Panc1 (cell line): ENCODE results near the gene NUDT22. TPM values are rescaled to one million over a fixed set of nuclear protein-coding genes. Genes with fewer than 3 reads are reported as not detected.
"Not testable (repeated sequence)": the region's sequence is repeated elsewhere in the genome, so short reads cannot be mapped to it uniquely, and the experiment has no call there.

Experiments used
- ATAC-seq: fragments of 200-7000 bp; cut with Tn5 transposase; 2 replicates; pipeline ENCODE4 v1.9.1; 2020; ENCODE audit warnings: mild to moderate bottlenecking, moderate library complexity
- BruUV-seq: library from RNA; stranded (reverse); fragments of 400-500 nt; replicated peaks from 2 replicates; lab custom pipeline; 2021; lab: Mats Ljungman, UMichigan
- CTCF ChIA-PET: fragments of 300-600 bp; sonication (Branson Sonifier 250); formaldehyde crosslinking; loops from one replicate; lab custom pipeline; 2022; ENCODE audit warnings: antibody characterized with exemption; lab: Charles Lee
- POLR2A ChIA-PET: fragments of 300-600 bp; sonication (Branson Sonifier 250); formaldehyde crosslinking; loops from one replicate; lab custom pipeline; 2022; ENCODE audit warnings: antibody characterized with exemption; lab: Charles Lee
- DNase-seq: peaks from one replicate; pipeline ENCODE4 v3.0.0-alpha.2; 2010; ENCODE audit warnings: low read depth, low spot score
- H3K27ac ChIP-seq: 2 replicates; pipeline ENCODE4 v1.5.1; 2011; ENCODE audit warnings: mild to moderate bottlenecking, low read length, inconsistent platforms
- H3K27me3 ChIP-seq: fragments of 200-500 bp; sonication (Bioruptor generic); 2 replicates; pipeline ENCODE4 v1.6.0; 2014; ENCODE audit warnings: low read length, inconsistent platforms; ENCODE audit not compliant: control insufficient read depth, insufficient read depth
- H3K36me3 ChIP-seq: fragments of 200-500 bp; sonication (Bioruptor generic); 2 replicates; pipeline ENCODE4 v1.5.1; 2014; ENCODE audit warnings: inconsistent platforms, mild to moderate bottlenecking, low read length, moderate library complexity; ENCODE audit not compliant: control insufficient read depth, insufficient read depth
- H3K4me1 ChIP-seq: 2 replicates; pipeline ENCODE4 v1.5.1; 2011; ENCODE audit warnings: inconsistent platforms, mild to moderate bottlenecking, low read length, moderate library complexity; ENCODE audit not compliant: control insufficient read depth, insufficient read depth
- H3K4me3 ChIP-seq, 2 experiments: 2 replicates each; pipeline ENCODE4 v1.5.1; 2011 to 2012; ENCODE audit warnings: low read depth in 2 of 2, low read length in 2 of 2, mild to moderate bottlenecking in 2 of 2, inconsistent platforms in 1 of 2, moderate library complexity in 1 of 2
- H3K9me3 ChIP-seq: fragments of 200-500 bp; sonication (Bioruptor generic); 2 replicates; pipeline ENCODE4 v1.5.1; 2014; ENCODE audit warnings: low read depth, mild to moderate bottlenecking, inconsistent platforms, low read length, moderate library complexity; ENCODE audit not compliant: control insufficient read depth, insufficient read depth
- POLR2AphosphoS5 ChIP-seq: IDR thresholded peaks from 2 replicates; pipeline ENCODE4 v1.6.1; 2012; ENCODE audit warnings: mild to moderate bottlenecking, low read depth, low read length, moderate library complexity
- SIN3A ChIP-seq: IDR thresholded peaks from 2 replicates; pipeline ENCODE4 v1.6.1; 2012; ENCODE audit warnings: low read depth, mild to moderate bottlenecking, low read length, moderate library complexity, borderline replicate concordance; ENCODE audit not compliant: insufficient read depth
- TCF7L2 ChIP-seq: IDR thresholded peaks from 2 replicates; pipeline ENCODE4 v1.6.1; 2011; ENCODE audit warnings: mild to moderate bottlenecking, low read depth, low read length, inconsistent platforms
- in situ Hi-C: cut with HindIII; loops from 2 replicates; pipeline ENCODE4 v1.10.0; 2016; ENCODE audit warnings: low sequenced_read_pairs, low pct_unique_long_range_greater_than_20kb
- intact Hi-C: fragments of 100-400 bp; cut with micrococcal nuclease; formaldehyde crosslinking; loops from one replicate; pipeline ENCODE4 v1.10.0; 2022; ENCODE audit not compliant: unreplicated experiment
- total RNA-seq: library from RNA; stranded (reverse); gene quantifications from one replicate; pipeline ENCODE4 v1.2.1, GENCODE V29; 2021; ENCODE audit not compliant: unreplicated experiment
- TF ChIP-seq, protein P1 (sequence below): fragments of 450-650 bp; IDR thresholded peaks from 2 replicates; pipeline ENCODE4 v1.5.1; 2017; ENCODE audit warnings: mild to moderate bottlenecking
- TF ChIP-seq, protein P2 (sequence below), 2 experiments: IDR thresholded peaks; 2 replicates each; pipeline ENCODE4 v1.6.1; 2011 to 2012; ENCODE audit warnings: low read depth in 2 of 2, control low read depth in 1 of 2, low read length in 1 of 2, mild to moderate bottlenecking in 1 of 2, moderate library complexity in 1 of 2; ENCODE audit not compliant: insufficient read depth in 1 of 2

NUDT22 gene
- total RNA-seq, 1 experiment from 2014 or later: 98.8 TPM

DNA sequence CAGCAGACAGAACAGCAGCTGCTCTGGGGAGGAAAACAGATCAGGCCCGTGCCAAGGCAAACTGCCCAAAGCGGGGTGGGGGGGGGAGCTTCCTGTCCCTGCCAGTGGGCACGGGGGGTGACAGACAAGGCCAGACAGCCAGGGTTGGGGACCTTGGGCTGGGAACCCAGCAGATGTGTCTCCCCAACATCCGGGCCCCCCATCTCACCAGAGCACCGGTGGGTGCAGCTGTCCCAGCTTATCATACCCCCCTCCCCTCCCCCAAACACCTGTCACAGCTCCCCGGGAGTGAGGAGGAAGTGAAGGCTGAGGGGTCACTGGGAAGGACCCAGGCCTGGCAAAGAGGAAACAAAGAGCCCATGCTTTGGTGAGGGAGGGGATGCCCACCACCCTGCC is 19.3 kb downstream of the NUDT22 start:
- Histone ChIP-seq H3K27ac (peak overlapping the region; percentile 95), H3K27me3 (no peaks in the 10 kb centered on the region), H3K4me1 (peaks cover 51% of the 10 kb centered on the region), H3K4me3 (peak overlapping the region; percentile 85 to 95), H3K9me3 (no peaks in the 10 kb centered on the region), H3K36me3 (peaks cover 3% of the 10 kb centered on the region; the same call in 1 of the 2 replicates)
- CTCF ChIA-PET: interaction anchor here (1.2 kb wide), 1 partner anchor 72 kb away, joined by 3 read pairs; the partner anchor contains the start of genes PRDX5 and TRMT112
- intact Hi-C loops (loop anchor here (10.0 kb wide), 1 partner anchor 59 kb away; the partner anchor contains the start of genes CATSPERZ and ESRRA), in situ Hi-C loops (no loop called here)
- no peak for ATAC-seq
- POLR2A ChIA-PET: interaction anchor here (0.6 kb wide), 1 partner anchor 61 kb away, joined by 3 read pairs; no protein-coding TSS in a partner anchor
- DNase-seq: no peak
- no peak; the same call in none of the 2 replicates for TF ChIP-seq POLR2AphosphoS5
- TF ChIP-seq, protein P1, sequence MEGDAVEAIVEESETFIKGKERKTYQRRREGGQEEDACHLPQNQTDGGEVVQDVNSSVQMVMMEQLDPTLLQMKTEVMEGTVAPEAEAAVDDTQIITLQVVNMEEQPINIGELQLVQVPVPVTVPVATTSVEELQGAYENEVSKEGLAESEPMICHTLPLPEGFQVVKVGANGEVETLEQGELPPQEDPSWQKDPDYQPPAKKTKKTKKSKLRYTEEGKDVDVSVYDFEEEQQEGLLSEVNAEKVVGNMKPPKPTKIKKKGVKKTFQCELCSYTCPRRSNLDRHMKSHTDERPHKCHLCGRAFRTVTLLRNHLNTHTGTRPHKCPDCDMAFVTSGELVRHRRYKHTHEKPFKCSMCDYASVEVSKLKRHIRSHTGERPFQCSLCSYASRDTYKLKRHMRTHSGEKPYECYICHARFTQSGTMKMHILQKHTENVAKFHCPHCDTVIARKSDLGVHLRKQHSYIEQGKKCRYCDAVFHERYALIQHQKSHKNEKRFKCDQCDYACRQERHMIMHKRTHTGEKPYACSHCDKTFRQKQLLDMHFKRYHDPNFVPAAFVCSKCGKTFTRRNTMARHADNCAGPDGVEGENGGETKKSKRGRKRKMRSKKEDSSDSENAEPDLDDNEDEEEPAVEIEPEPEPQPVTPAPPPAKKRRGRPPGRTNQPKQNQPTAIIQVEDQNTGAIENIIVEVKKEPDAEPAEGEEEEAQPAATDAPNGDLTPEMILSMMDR: no peak
- TF ChIP-seq SIN3A: no peak
- TF ChIP-seq, protein P2, sequence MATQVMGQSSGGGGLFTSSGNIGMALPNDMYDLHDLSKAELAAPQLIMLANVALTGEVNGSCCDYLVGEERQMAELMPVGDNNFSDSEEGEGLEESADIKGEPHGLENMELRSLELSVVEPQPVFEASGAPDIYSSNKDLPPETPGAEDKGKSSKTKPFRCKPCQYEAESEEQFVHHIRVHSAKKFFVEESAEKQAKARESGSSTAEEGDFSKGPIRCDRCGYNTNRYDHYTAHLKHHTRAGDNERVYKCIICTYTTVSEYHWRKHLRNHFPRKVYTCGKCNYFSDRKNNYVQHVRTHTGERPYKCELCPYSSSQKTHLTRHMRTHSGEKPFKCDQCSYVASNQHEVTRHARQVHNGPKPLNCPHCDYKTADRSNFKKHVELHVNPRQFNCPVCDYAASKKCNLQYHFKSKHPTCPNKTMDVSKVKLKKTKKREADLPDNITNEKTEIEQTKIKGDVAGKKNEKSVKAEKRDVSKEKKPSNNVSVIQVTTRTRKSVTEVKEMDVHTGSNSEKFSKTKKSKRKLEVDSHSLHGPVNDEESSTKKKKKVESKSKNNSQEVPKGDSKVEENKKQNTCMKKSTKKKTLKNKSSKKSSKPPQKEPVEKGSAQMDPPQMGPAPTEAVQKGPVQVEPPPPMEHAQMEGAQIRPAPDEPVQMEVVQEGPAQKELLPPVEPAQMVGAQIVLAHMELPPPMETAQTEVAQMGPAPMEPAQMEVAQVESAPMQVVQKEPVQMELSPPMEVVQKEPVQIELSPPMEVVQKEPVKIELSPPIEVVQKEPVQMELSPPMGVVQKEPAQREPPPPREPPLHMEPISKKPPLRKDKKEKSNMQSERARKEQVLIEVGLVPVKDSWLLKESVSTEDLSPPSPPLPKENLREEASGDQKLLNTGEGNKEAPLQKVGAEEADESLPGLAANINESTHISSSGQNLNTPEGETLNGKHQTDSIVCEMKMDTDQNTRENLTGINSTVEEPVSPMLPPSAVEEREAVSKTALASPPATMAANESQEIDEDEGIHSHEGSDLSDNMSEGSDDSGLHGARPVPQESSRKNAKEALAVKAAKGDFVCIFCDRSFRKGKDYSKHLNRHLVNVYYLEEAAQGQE (IDR thresholded peaks at IDR 0.05; ENCODE audit: insufficient read depth in 1 of 2, low read depth in 2 of 2, low read length in 1 of 2): no peak
- TF ChIP-seq TCF7L2: no peak
- BruUV-seq: no TSS peak

DNA sequence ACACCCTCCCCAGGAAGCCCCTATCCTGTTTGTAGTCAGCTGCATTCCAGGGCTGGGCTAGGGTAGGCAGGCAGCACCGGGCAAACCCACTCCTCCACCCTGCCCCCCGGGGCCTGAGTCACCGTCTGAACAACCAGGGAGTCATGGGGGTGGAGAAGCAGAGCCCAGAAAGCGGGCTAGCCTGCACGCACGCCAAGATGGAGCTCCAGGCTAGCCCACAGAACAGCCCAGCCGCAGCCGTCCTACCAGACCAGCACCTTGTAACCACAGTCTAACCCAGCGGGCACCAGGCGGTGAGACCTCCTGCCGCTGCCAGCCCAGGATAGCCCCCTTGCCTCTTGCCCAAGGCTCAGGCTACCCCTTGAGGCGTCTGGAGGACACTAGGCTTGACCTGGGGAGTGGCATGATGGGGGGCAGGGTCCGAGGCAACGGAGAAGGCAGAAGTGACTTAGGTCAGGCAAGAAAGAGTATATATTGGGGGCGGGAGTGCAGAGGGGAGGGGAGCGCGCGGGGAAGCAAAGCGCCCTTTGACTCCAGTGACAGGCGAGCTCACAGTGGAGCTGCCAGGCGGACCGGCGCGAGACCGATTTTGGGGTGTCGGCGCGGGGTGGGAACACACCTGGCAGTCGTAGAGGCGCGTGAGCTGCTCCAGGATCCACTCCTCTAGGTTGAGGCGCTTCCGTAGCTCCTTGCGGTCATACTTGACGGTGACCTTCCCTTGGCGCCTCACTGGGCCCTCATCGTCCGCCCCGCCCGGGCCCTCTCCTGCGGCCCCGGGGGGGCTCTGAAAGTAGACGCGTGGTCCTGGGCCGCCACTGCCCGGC is 19.9 kb downstream of the NUDT22 start:
- POLR2A ChIA-PET: interaction anchor here (0.5 to 0.6 kb wide), 2 partner anchors 28 to 56 kb away, joined by 3 to 5 read pairs; no protein-coding TSS in a partner anchor
- in situ Hi-C loops (no loop called here), intact Hi-C loops (loop anchor here (10.0 kb wide), 1 partner anchor 59 kb away; the partner anchor contains the start of genes CATSPERZ and ESRRA)
- DNase-seq: peak; percentile 71
- Histone ChIP-seq H3K4me1 (peaks cover 54% of the 10 kb centered on the region), H3K36me3 (peaks cover 3% of the 10 kb centered on the region; the same call in 1 of the 2 replicates), H3K27ac (peak overlapping the region; percentile 95), H3K9me3 (no peaks in the 10 kb centered on the region), H3K27me3 (no peaks in the 10 kb centered on the region), H3K4me3 (peak overlapping the region; percentile 85 to 95)
- TSS peak; percentile 89 for BruUV-seq
- CTCF ChIA-PET: interaction anchor here (1.2 kb wide), 1 partner anchor 71 kb away, joined by 3 read pairs; the partner anchor contains the start of genes PRDX5 and TRMT112
- ATAC-seq: peak; percentile 7; the same call in 1 of the 2 replicates
- TF ChIP-seq, protein P2 (IDR thresholded peaks at IDR 0.05; ENCODE audit: insufficient read depth in 1 of 2, low read depth in 2 of 2, low read length in 1 of 2): no peak
- TF ChIP-seq TCF7L2 (no peak), SIN3A (no peak; the same call in 1 of the 2 replicates), POLR2AphosphoS5 (no peak; the same call in 1 of the 2 replicates)
- TF ChIP-seq, protein P1: no peak

- intact Hi-C loops: loop anchor here (10.0 kb wide), 1 partner anchor 58 kb away; the partner anchor contains the start of genes CATSPERZ and ESRRA
- H3K36me3 ChIP-seq, H3K27ac ChIP-seq, H3K9me3 ChIP-seq, H3K27me3 ChIP-seq, DNase-seq, CTCF ChIA-PET, BruUV-seq, in situ Hi-C loops: not testable (repeated sequence)
- POLR2A ChIA-PET: interaction anchor here (0.5 kb wide), 1 partner anchor 56 kb away, joined by 3 read pairs; no protein-coding TSS in a partner anchor
- Histone ChIP-seq H3K4me1 (peaks cover 54% of the 10 kb centered on the region), H3K4me3 (peak overlapping the region; percentile 85 to 95)
- peak; percentile 2 for ATAC-seq
Measured at GRCh38 chr11:64246621-64246870, 20.5 kb downstream of the NUDT22 start.
